H9 (cell line): ENCODE results near the gene CADM4. TPM values are rescaled to one million over a fixed set of nuclear protein-coding genes. Genes with fewer than 3 reads are reported as not detected.

Source experiments
- DNase-seq: peaks from one replicate; pipeline ENCODE4 v3.0.0-alpha.2; 2017
- H2AFZ ChIP-seq: one replicate; pipeline ENCODE4 v1.6.1; 2013; ENCODE audit warnings: mild to moderate bottlenecking, low read length, control low read depth, moderate library complexity
- H2AK5ac ChIP-seq: 2 replicates; pipeline ENCODE4 v1.6.1; 2013; ENCODE audit warnings: low read length, control low read depth, mixed read lengths; ENCODE audit not compliant: insufficient read length
- H2BK120ac ChIP-seq: one replicate; pipeline ENCODE4 v1.6.1; 2013; ENCODE audit warnings: low read depth, mild to moderate bottlenecking, low read length, control low read depth, inconsistent platforms; ENCODE audit not compliant: poor library complexity, severe bottlenecking
- H2BK12ac ChIP-seq: 2 replicates; pipeline ENCODE4 v1.6.1; 2013; ENCODE audit warnings: low read length, control low read depth, mixed read lengths, low read depth; ENCODE audit not compliant: insufficient read length
- H2BK15ac ChIP-seq: 2 replicates; pipeline ENCODE4 v1.6.1; 2013; ENCODE audit warnings: low read depth, low read length, control low read depth
- H2BK20ac ChIP-seq: one replicate; pipeline ENCODE4 v1.6.1; 2013; ENCODE audit warnings: low read depth, mild to moderate bottlenecking, low read length, control low read depth, inconsistent platforms; ENCODE audit not compliant: poor library complexity, severe bottlenecking
- H2BK5ac ChIP-seq: 2 replicates; pipeline ENCODE4 v1.6.1; 2013; ENCODE audit warnings: low read length, control low read depth, mixed read lengths; ENCODE audit not compliant: insufficient read length
- H3K14ac ChIP-seq: 2 replicates; pipeline ENCODE4 v1.6.1; 2013; ENCODE audit warnings: low read length, control low read depth; ENCODE audit not compliant: insufficient read depth
- H3K18ac ChIP-seq: 2 replicates; pipeline ENCODE4 v1.6.1; 2013; ENCODE audit warnings: low read depth, mild to moderate bottlenecking, mixed read lengths, low read length, control low read depth; ENCODE audit not compliant: insufficient read length
- H3K23ac ChIP-seq: 2 replicates; pipeline ENCODE4 v1.6.1; 2013; ENCODE audit warnings: low read length, control low read depth, mixed read lengths, low read depth; ENCODE audit not compliant: insufficient read length
- H3K23me2 ChIP-seq: 2 replicates; pipeline ENCODE4 v1.6.1; 2013; ENCODE audit warnings: low read depth, mild to moderate bottlenecking, mixed read lengths, low read length, control low read depth; ENCODE audit not compliant: insufficient read length, poor library complexity, severe bottlenecking
- H3K27ac ChIP-seq: 2 replicates; pipeline ENCODE4 v1.5.1; 2013; ENCODE audit warnings: low read length, control low read depth, mixed read lengths, low read depth; ENCODE audit not compliant: insufficient read length
- H3K27me3 ChIP-seq: 2 replicates; pipeline ENCODE4 v1.6.1; 2013; ENCODE audit warnings: low read length, control low read depth, inconsistent platforms; ENCODE audit not compliant: insufficient read depth
- H3K4ac ChIP-seq: 2 replicates; pipeline ENCODE4 v1.6.1; 2013; ENCODE audit warnings: low read depth, mild to moderate bottlenecking, control low read depth, inconsistent platforms, low read length, moderate library complexity
- H3K4me1 ChIP-seq: 2 replicates; pipeline ENCODE4 v1.6.1; 2013; ENCODE audit warnings: low read length, control low read depth, inconsistent platforms; ENCODE audit not compliant: insufficient read depth
- H3K4me2 ChIP-seq: 2 replicates; pipeline ENCODE4 v1.6.1; 2013; ENCODE audit warnings: low read length, control low read depth, mixed read lengths; ENCODE audit not compliant: insufficient read length, insufficient read depth
- H3K56ac ChIP-seq: 2 replicates; pipeline ENCODE4 v1.6.1; 2013; ENCODE audit warnings: low read depth, mild to moderate bottlenecking, mixed read lengths, low read length, control low read depth; ENCODE audit not compliant: insufficient read length
- H3K79me1 ChIP-seq: 2 replicates; pipeline ENCODE4 v1.6.1; 2013; ENCODE audit warnings: low read depth, mild to moderate bottlenecking, moderate library complexity, low read length, control low read depth, inconsistent platforms; ENCODE audit not compliant: insufficient read depth, poor library complexity, severe bottlenecking
- H3K79me2 ChIP-seq: 2 replicates; pipeline ENCODE4 v1.6.1; 2013; ENCODE audit warnings: low read length, control low read depth, inconsistent platforms; ENCODE audit not compliant: insufficient read depth
- H3K9ac ChIP-seq: 2 replicates; pipeline ENCODE4 v1.6.1; 2013; ENCODE audit warnings: low read length, control low read depth, mixed read lengths; ENCODE audit not compliant: insufficient read length; ENCODE audit errors: extremely low read depth
- H3K9me3 ChIP-seq: one replicate; pipeline ENCODE4 v1.6.1; 2013; ENCODE audit warnings: low read depth, low read length, inconsistent platforms; ENCODE audit not compliant: control insufficient read depth
- H3T11ph ChIP-seq: one replicate; pipeline ENCODE4 v1.6.1; 2013; ENCODE audit warnings: mild to moderate bottlenecking, low read length, control low read depth, inconsistent platforms
- H4K20me1 ChIP-seq: one replicate; pipeline ENCODE4 v1.6.1; 2013; ENCODE audit not compliant: control insufficient read depth, insufficient read length, insufficient read depth
- H4K5ac ChIP-seq: 2 replicates; pipeline ENCODE4 v1.6.1; 2013; ENCODE audit warnings: low read depth, mild to moderate bottlenecking, mixed read lengths, low read length, control low read depth; ENCODE audit not compliant: insufficient read length
- H4K8ac ChIP-seq: replicated peaks from 2 replicates; pipeline ENCODE4 v1.6.1; 2013; ENCODE audit warnings: low read length, control low read depth, mixed read lengths, low read depth; ENCODE audit not compliant: insufficient read length
- H4K91ac ChIP-seq: 2 replicates; pipeline ENCODE4 v1.6.1; 2013; ENCODE audit warnings: low read depth, mild to moderate bottlenecking, moderate library complexity, mixed read lengths, low read length, control low read depth; ENCODE audit not compliant: insufficient read length
- H3K27ac Mint-ChIP-seq, 3 experiments: 2 replicates in 2 of 3; 3 replicates in 1 of 3; pipeline ENCODE4 v1.8.0; 2020 to 2021; ENCODE audit warnings: mixed read lengths in 3 of 3, mild to moderate bottlenecking in 1 of 3, moderate library complexity in 1 of 3
- H3K27me3 Mint-ChIP-seq: 2 replicates; pipeline ENCODE4 v1.8.0; 2021; ENCODE audit warnings: low read depth, mild to moderate bottlenecking, moderate library complexity, mixed read lengths
- H3K36me3 Mint-ChIP-seq, 3 experiments: 2 replicates in 2 of 3; 3 replicates in 1 of 3; pipeline ENCODE4 v1.8.0; 2020 to 2021; ENCODE audit warnings: low read depth in 3 of 3, mixed read lengths in 3 of 3; ENCODE audit not compliant: insufficient read depth in 1 of 3
- H3K4me1 Mint-ChIP-seq, 2 experiments: 2 replicates each; pipeline ENCODE4 v1.8.0; 2020; ENCODE audit warnings: mixed read lengths in 2 of 2
- H3K4me3 Mint-ChIP-seq, 2 experiments: 2 replicates in 1 of 2; 3 replicates in 1 of 2; pipeline ENCODE4 v1.8.0; 2020 to 2021; ENCODE audit warnings: mild to moderate bottlenecking in 2 of 2, mixed read lengths in 2 of 2, moderate library complexity in 1 of 2
- H3K9me3 Mint-ChIP-seq, 2 experiments: 2 replicates in 1 of 2; 3 replicates in 1 of 2; pipeline ENCODE4 v1.8.0; 2020; ENCODE audit warnings: mild to moderate bottlenecking in 2 of 2, mixed read lengths in 2 of 2, moderate library complexity in 1 of 2
- WGBS: extraction: QIAGEN DNeasy Blood & Tissue Kit; methylation state at CpG from one replicate; pipeline ENCODE4 v1.1.7; 2013; ENCODE audit warnings: missing lambda C conversion rate, low lambda C conversion rate, mixed read lengths; ENCODE audit not compliant: insufficient read length; ENCODE audit errors: extremely low coverage; 5-methylcytosine and 5-hydroxymethylcytosine counted together
- total RNA-seq: library from RNA; stranded (reverse); gene quantifications from 2 replicates; pipeline ENCODE4 v1.2.1, GENCODE V29; 2021
- TF ChIP-seq, protein P1 (sequence below): fragments of 200-600 bp; sonication (generic); conservative IDR thresholded peaks from 3 replicates; pipeline ENCODE4 v1.8.0; 2021; ENCODE audit warnings: antibody characterized with exemption, mild to moderate bottlenecking

Gene CADM4
- total RNA-seq, 1 experiment from 2014 or later: 10.2 TPM

DNA sequence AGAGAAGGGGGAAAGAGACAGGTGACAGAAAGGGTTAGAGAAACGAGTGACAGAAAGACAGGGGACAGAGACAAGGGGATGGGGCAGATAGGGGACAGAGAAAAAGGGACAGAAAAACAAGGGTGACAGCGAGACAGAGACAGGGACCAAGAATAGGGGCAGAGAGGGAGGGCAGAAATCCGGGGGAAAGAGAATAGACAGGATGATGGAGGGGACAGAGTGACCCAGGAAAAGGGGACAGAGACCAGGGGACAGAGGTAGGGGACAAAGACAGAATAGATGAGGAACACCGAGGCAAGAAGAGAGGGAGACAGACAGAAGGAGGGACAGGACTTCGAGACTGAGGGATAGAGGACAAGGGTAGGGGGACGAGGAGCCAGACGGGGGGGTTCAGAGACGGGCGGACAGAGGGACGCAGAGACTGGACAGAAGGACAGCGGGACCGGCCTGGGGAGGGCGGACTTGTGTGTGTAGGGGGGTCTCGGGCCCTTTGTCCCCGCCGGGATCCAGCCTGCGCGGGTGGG, 593 bp downstream of the CADM4 start:
- H3K9ac ChIP-seq: peak overlapping the region; percentile 52
- peaks cover 72% of the 10 kb centered on the region for H3K27me3 Mint-ChIP-seq
- no peak overlapping the region for H3K56ac ChIP-seq

More for the DNA sequence above, 593 bp downstream of the CADM4 start:
- H3K27me3 ChIP-seq: peaks cover 24% of the 10 kb centered on the region; the same call in 1 of the 2 replicates
- no peak overlapping the region for H4K8ac ChIP-seq
- no peak overlapping the region for H2AFZ ChIP-seq
- no peak overlapping the region for H4K91ac ChIP-seq
- Mint-ChIP-seq H3K4me3 (peak overlapping the region; percentile 72 to 95), H3K9me3 (peaks cover 0 to 2% of the 10 kb centered on the region in 2 experiments; a peak in 2 of 5 replicates), H3K27ac (no peak overlapping the region; a peak in 1 of 7 replicates), H3K36me3 (peaks cover 0 to 5% (median 0%) of the 10 kb centered on the region in 3 experiments; a peak in 2 of 7 replicates), H3K4me1 (peaks cover 22 to 46% of the 10 kb centered on the region in 2 experiments)
- H3K4me2 ChIP-seq: peak overlapping the region; percentile 96
- H3K23ac ChIP-seq: no peak overlapping the region
- no peak overlapping the region for H2BK20ac ChIP-seq
- TF ChIP-seq, protein P1, sequence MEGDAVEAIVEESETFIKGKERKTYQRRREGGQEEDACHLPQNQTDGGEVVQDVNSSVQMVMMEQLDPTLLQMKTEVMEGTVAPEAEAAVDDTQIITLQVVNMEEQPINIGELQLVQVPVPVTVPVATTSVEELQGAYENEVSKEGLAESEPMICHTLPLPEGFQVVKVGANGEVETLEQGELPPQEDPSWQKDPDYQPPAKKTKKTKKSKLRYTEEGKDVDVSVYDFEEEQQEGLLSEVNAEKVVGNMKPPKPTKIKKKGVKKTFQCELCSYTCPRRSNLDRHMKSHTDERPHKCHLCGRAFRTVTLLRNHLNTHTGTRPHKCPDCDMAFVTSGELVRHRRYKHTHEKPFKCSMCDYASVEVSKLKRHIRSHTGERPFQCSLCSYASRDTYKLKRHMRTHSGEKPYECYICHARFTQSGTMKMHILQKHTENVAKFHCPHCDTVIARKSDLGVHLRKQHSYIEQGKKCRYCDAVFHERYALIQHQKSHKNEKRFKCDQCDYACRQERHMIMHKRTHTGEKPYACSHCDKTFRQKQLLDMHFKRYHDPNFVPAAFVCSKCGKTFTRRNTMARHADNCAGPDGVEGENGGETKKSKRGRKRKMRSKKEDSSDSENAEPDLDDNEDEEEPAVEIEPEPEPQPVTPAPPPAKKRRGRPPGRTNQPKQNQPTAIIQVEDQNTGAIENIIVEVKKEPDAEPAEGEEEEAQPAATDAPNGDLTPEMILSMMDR: no peak
- no peak overlapping the region; the same call in 1 of the 2 replicates for H2BK15ac ChIP-seq
- H3K4me1 ChIP-seq: peaks cover 4% of the 10 kb centered on the region; the same call in 1 of the 2 replicates
- H3K79me2 ChIP-seq: no peaks in the 10 kb centered on the region
- H4K20me1 ChIP-seq: no peaks in the 10 kb centered on the region
- H3K23me2 ChIP-seq: peaks cover 24% of the 10 kb centered on the region
- no peak overlapping the region for H2BK12ac ChIP-seq
- no peak overlapping the region for H3K18ac ChIP-seq
- H3K9me3 ChIP-seq: no peaks in the 10 kb centered on the region
- no peak overlapping the region for H3K27ac ChIP-seq
- H3K14ac ChIP-seq: peak overlapping the region; percentile 60; the same call in 1 of the 2 replicates
- H2BK120ac ChIP-seq: no peak overlapping the region
- H2AK5ac ChIP-seq: no peak overlapping the region
- H4K5ac ChIP-seq: no peak overlapping the region
- no CpG with 5 or more reads among the region's 18 CpGs for WGBS
- no peaks in the 10 kb centered on the region for H3K79me1 ChIP-seq
- DNase-seq: no peak
- no peak overlapping the region for H2BK5ac ChIP-seq
- H3K4ac ChIP-seq: no peak overlapping the region
- no peak overlapping the region for H3T11ph ChIP-seq
